Limb (tissue), 2 donors: ENCODE results near the gene CA6.
"Not testable (repeated sequence)": the region's sequence is repeated elsewhere in the genome, so short reads cannot be mapped to it uniquely, and the experiment has no call there.

Source experiments
- DNase-seq, 2 donors: peaks; one replicate each; pipeline ENCODE4 v3.0.0-alpha.2; 2016; ENCODE audit errors: extremely low spot score in 2 of 2

Gene CA6

DNA sequence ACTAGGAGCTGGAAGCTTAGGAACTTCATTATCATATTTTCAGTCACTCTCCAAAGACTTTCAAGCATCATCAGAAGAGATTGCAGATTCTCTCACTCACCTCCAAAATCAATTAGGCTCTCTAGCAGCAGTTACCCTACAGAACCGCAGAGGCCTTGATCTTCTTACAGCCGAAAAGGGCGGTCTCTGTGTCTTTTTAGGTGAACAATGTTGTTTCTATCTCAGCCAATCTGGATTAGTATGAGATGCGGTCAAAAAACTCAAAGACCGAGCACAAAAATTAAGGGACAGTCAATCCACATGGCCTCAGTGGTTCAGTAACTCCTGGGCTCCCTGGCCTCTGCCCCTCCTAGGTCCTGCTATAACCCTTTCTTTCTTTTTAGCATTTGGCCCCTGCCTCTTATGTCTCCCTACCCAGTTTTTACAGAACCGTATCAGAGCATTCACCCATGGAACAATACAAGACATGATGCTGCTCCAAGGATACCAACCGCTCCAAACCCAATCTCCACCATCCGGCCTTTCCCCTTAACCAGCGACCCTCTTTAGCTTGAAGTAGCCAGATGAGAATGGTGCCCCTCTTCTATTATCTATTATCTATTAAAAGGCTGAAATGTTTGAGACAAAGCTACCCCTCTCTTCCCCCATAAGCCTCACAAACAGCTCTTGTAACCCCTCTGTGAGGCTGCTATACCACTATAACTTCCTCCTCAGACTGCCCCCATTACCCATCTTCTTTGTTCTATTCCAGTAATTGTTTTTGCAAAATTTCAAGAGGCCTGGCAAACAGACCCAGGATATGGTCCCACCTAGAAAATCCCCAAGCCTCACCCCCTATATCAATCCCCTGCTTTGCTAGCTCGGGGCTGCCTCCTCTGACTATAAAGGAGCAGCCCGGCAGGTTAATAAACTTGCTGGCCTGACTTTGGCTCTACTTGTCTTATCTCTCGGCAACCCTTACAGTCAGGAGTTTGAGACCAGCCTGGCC, 18.7 kb upstream of the CA6 start:
- DNase-seq: no peak

- peak in 1 of 2 donors; percentile 21 for DNase-seq
Measured at GRCh38 chr1:8930116-8930515, 15.6 kb upstream of the CA6 start.

- not testable (repeated sequence) for DNase-seq
Measured at GRCh38 chr1:8937051-8937450, 8.6 kb upstream of the CA6 start.

GRCh38 chr1:8937701-8938100, 8.0 kb upstream of the CA6 start:
- DNase-seq: no peak

- no peak for DNase-seq
Measured at GRCh38 chr1:8938232-8938999, 7.3 kb upstream of the CA6 start.

GRCh38 chr1:8939000-8939265, 6.7 kb upstream of the CA6 start:
- DNase-seq: no peak

- DNase-seq: no peak
Measured at GRCh38 chr1:8939362-8939995, 6.2 kb upstream of the CA6 start.

DNA sequence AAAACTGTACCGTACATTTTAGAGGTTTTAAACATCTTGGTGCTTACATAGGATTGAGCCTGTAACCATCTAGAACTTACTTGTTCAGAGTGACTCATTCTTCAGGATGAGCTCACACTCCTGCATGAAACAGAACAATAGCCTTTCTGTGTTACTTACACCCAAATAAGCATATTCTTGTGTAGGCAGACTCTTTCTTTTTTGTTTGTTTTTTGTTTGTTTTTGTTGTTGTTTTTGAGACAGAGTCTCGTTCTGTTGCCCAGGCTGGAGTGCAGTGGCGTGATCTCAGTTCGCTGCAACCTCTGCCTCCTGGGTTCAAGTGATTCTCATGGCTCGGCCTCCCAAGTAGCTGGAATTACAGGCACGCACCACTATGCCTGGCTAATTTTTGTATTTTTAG, 3.8 kb upstream of the CA6 start:
- no peak for DNase-seq

GRCh38 chr1:8943498-8944405, 1.9 kb upstream of the CA6 start:
- peak in 1 of 2 donors; percentile 37 for DNase-seq

DNA sequence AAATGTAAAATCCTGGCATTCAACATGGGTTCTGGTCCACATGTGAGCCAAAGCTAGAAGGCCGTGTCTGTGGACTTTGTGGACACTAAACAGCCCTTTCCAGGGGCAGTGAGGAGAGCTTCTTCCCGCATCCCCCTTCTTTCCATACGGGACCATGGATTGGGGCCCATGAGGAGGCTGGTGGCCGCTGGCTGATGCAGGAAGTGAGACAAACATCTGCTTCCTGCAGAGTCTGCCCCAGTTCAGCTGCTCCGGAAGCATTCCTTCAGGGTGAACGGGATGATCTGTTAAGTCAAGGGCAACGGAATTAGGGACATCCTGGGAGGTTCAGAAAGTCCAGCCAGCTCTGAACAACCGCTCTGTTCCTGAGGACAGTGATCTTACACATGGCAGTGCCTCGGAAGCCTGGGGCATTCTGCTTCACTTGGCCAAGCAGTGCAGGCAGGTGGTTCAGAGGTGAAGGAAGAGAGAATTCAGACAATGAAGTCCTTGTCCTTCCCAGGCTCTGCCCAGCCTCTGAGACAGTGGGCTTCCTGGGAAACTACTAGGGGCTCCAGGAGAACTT, 1.5 kb downstream of the CA6 start:
- no peak for DNase-seq

DNA sequence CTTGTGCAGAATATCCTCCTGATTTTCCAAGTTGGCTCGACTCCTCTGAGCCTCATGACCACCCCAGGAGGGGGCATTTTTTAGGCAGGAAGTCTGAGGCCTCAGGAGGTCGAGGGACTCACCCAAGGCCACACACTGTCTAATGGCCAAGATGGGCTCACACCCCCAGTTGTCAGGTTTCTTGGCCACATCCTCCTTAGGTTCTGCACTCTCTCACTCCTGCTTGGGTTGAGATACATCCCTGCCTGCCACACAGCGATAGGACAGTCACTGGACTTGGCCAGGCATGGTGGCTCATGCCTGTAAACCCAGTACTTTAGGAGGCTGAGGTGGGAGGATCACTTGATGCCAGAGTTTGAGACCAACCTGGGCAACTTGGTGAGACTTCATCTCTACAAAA, 4.6 kb downstream of the CA6 start:
- no peak for DNase-seq

DNA sequence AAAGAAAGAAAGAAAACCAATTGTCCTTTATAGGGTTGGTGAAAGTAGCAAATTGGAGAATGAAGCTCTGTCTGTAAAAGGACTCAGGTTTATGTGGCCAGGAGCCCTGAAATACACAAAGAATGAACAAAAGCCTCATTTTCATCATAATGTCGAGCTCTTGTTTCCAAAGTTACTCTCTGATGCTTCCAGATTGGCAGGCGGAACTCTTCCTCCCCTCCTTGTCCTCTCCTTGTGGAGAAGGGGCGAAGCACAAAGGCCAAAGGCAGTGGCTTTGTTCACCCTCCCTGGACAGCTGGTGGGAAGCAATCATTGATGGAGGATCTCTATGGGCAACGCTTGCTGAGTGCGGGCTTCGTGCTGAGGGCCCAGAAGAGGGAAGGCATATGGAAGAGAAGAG, 5.6 kb downstream of the CA6 start:
- no peak for DNase-seq

- DNase-seq: no peak
Measured at GRCh38 chr1:8955406-8955805, 9.7 kb downstream of the CA6 start.

GRCh38 chr1:8956461-8957349, 11.0 kb downstream of the CA6 start:
- no peak for DNase-seq

DNA sequence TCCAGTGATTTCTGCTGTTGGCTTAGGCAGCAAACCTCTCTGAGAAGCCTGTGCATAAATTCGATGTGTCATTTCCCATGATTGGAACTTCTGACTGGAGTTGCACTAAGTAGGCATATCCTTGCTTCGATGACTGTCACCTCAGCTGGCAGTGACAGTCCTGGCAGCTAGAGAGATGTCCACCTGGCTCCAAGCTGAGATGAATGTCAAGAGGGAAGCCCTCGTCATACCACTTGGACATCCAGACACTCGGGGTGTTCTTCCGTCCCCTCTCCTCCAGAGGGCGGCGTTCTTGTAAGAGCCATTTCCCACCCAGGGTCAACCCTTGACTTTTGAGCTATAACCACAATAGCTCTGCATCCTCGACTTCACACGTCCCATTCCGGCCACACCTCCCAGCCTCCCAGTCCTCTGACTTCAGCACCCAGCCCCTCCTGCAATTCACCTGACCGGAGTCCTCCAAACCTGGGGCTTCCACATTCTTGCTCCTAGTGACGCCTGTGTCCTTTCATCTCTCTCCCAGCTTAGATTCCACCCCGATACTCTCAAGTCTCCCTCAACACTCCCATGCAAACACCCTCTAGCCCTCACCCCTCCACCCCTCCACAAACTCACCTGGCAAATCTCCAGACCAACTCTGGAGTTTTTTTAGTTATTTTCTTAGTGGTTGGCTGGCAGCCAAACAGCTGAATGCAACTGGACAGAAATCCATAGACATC, 17.3 kb downstream of the CA6 start:
- no peak for DNase-seq

DNA sequence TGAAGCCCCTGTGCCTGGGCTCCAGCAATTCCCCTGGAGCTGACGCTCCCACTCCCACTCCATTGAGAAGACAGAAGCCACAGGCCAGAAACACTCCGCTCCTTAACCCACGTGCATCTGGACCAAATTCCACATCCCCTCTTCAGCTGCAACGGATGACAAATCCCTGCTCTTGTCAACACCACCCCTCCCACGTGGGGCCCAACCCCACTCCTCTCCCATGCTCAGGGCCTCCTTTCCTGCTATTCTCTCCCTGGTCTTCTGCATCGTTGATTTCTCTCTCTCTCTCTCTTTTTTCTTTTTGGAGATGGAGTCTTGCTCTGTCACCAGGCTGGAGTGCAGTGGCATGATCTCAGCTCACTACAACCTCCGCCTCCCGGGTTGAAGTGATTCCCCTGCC, 18.3 kb downstream of the CA6 start:
- DNase-seq: no peak

DNA sequence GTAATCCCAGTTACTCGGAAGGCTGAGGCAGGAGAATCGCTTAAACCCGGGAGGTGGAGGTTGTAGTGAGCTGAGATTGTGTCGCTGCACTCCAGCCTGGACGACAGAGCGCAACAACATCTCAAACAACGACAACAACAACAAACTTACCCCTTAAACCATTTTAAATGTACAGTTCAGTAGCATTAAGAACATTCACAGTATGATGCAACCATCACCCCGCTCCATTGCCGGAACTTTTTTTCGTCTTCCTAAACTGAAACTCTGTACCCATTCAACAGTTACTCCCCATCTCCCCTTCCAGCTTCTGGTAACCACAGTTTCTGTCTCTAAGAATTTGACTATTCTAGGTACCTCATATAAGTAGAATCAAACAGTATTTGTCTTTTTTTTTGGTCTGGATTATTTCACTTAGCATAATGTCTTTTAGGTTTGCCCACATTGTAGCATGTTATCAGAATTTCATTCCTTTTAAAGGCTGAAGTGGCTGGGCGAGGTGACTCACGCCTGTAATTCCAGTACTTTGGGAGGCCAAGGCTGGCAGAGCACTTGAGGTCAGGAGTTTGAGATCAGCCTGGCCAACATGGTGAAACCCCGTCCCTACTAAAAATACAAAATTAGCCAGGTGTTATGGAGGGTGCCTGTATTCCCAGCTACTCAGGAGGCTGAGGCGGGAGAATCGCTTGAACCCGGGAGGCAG, 19.6 kb downstream of the CA6 start:
- no peak for DNase-seq

DNA sequence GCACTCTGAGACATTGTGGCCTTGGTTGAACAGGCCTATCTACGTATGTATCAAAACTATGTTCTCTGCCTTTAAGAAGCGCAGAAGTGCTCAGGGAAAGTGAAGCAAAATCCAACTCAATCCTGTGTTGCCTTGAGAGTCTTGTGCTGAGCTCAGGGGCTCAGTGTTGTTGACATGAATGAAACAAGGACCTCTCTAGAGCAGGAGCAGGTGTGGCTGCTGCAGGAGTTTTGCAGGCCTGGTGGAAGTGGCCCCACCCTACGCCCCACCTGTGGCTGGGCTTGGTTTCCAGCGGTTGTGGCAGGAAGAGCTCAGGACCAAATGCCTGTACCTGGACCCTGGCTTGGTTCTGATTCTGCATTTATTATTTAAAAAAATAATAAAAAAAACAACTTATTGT, 20.9 kb downstream of the CA6 start:
- DNase-seq: no peak

DNA sequence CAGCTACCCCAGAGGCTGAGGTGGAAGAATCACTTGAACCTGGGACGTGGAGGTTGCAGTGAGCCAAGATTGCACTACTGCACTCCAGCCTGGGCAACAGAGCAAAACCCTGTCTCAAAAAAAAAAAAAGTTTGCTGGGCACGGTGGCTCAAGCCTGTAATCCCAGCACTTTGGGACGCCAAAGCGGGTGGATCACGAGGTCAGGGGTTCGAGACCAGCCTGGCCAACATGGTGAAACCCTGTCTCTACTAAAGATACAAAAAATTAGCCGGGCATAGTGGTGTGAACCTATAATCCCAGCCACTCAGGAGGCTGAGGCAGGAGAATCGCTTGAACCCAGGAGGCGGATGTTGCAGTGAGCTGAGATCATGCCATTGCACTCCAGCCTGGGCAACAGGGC, 23.2 kb downstream of the CA6 start:
- DNase-seq: not testable (repeated sequence)
